IMR-90 (cell line): Measurements from ENCODE around the gene CDC25B. TPM values are rescaled to one million over a fixed set of nuclear protein-coding genes. Genes with fewer than 3 reads are reported as not detected.

Experiments
- ATAC-seq: fragments of 200-7000 bp; cut with Tn5 transposase; 2 replicates; pipeline ENCODE4 v1.9.1; 2020; ENCODE audit warnings: low read depth, mild to moderate bottlenecking, moderate library complexity
- BruUV-seq: library from RNA; stranded (reverse); fragments of 400-500 nt; replicated peaks from 2 replicates; lab custom pipeline; 2021; lab: Mats Ljungman, UMichigan
- CTCF ChIA-PET: fragments of 300-600 bp; formaldehyde crosslinking; extraction: SDS; loops from one replicate; lab custom pipeline; 2021; ENCODE audit warnings: antibody characterized with exemption; lab: Yijun Ruan, JAX
- POLR2A ChIA-PET: fragments of 300-600 bp; sonication (Branson Sonifier 250); formaldehyde crosslinking; loops from one replicate; lab custom pipeline; 2022; ENCODE audit warnings: antibody characterized with exemption; ENCODE audit not compliant: unreplicated experiment; lab: Charles Lee
- DNase-seq: peaks from one replicate; pipeline ENCODE4 v3.0.0; 2013
- H2AFZ ChIP-seq: replicated peaks from 2 replicates; pipeline ENCODE3; 2013; ENCODE audit warnings: low read length, mild to moderate bottlenecking; ENCODE audit not compliant: poor library complexity
- H2AK5ac ChIP-seq: 2 replicates; pipeline ENCODE4 v1.6.1; 2013; ENCODE audit warnings: low read depth, low read length, inconsistent platforms
- H2AK9ac ChIP-seq: replicated peaks from 2 replicates; pipeline ENCODE3; 2013; ENCODE audit warnings: mild to moderate bottlenecking, low read depth, low read length, moderate library complexity; ENCODE audit not compliant: poor library complexity
- H2BK120ac ChIP-seq: 2 replicates; pipeline ENCODE4 v1.6.1; 2013; ENCODE audit warnings: low read depth, low read length, inconsistent platforms
- H2BK15ac ChIP-seq: 3 replicates; pipeline ENCODE4 v1.6.1; 2013; ENCODE audit warnings: low read depth, low read length, inconsistent platforms
- H2BK20ac ChIP-seq: 2 replicates; pipeline ENCODE4 v1.6.1; 2013; ENCODE audit warnings: low read depth, mild to moderate bottlenecking, inconsistent platforms, low read length, moderate library complexity
- H2BK5ac ChIP-seq: 2 replicates; pipeline ENCODE4 v1.6.1; 2013; ENCODE audit warnings: mild to moderate bottlenecking, low read depth, low read length, inconsistent platforms; ENCODE audit not compliant: poor library complexity, severe bottlenecking
- H3K14ac ChIP-seq: replicated peaks from 2 replicates; pipeline ENCODE4 v1.6.1; 2013; ENCODE audit warnings: low read depth, low read length, inconsistent platforms
- H3K18ac ChIP-seq: 2 replicates; pipeline ENCODE4 v1.6.1; 2013; ENCODE audit warnings: low read depth, low read length, control low read depth
- H3K23ac ChIP-seq: 2 replicates; pipeline ENCODE4 v1.6.1; 2013; ENCODE audit warnings: low read depth, low read length, inconsistent platforms
- H3K27ac ChIP-seq: 2 replicates; pipeline ENCODE4 v1.5.1; 2013; ENCODE audit warnings: mild to moderate bottlenecking, control low read depth, low read length; ENCODE audit not compliant: insufficient read depth
- H3K27me3 ChIP-seq: 2 replicates; pipeline ENCODE4 v1.6.1; 2013; ENCODE audit warnings: low read length; ENCODE audit not compliant: control insufficient read depth, insufficient read depth
- H3K36me3 ChIP-seq: 2 replicates; pipeline ENCODE4 v1.6.1; 2013; ENCODE audit warnings: low read length, mixed read lengths; ENCODE audit not compliant: control insufficient read depth, insufficient read depth
- H3K4ac ChIP-seq: 2 replicates; pipeline ENCODE4 v1.6.1; 2013; ENCODE audit warnings: low read depth, low read length, inconsistent platforms
- H3K4me1 ChIP-seq: 2 replicates; pipeline ENCODE4 v1.6.1; 2013; ENCODE audit warnings: low read length, mixed read lengths; ENCODE audit not compliant: control insufficient read depth, insufficient read depth
- H3K4me2 ChIP-seq: 2 replicates; pipeline ENCODE4 v1.6.1; 2013; ENCODE audit warnings: low read depth, mild to moderate bottlenecking, control low read depth, low read length, moderate library complexity
- H3K4me3 ChIP-seq: 2 replicates; pipeline ENCODE4 v1.5.1; 2013; ENCODE audit warnings: low read depth, mild to moderate bottlenecking, control low read depth, low read length, moderate library complexity; ENCODE audit not compliant: insufficient read depth
- H3K56ac ChIP-seq: 2 replicates; pipeline ENCODE4 v1.6.1; 2013; ENCODE audit warnings: low read length, inconsistent platforms; ENCODE audit not compliant: insufficient read depth; ENCODE audit errors: extremely low read depth
- H3K79me1 ChIP-seq, 2 experiments: 2 replicates each; pipeline ENCODE4 v1.6.1; 2013; ENCODE audit warnings: low read length in 2 of 2, inconsistent platforms in 1 of 2, low read depth in 1 of 2
- H3K9ac ChIP-seq: 2 replicates; pipeline ENCODE4 v1.6.1; 2013; ENCODE audit warnings: low read depth, low read length, control low read depth
- H3K9me1 ChIP-seq: 2 replicates; pipeline ENCODE4 v1.6.1; 2013; ENCODE audit warnings: low read length, inconsistent platforms; ENCODE audit not compliant: insufficient read depth
- H3K9me3 ChIP-seq: 2 replicates; pipeline ENCODE4 v1.6.1; 2013; ENCODE audit warnings: low read length; ENCODE audit not compliant: control insufficient read depth, insufficient read depth
- H4K20me1 ChIP-seq: 2 replicates; pipeline ENCODE4 v1.6.1; 2013; ENCODE audit warnings: low read length, inconsistent platforms; ENCODE audit not compliant: insufficient read depth
- H4K5ac ChIP-seq: 2 replicates; pipeline ENCODE4 v1.6.1; 2013; ENCODE audit warnings: mild to moderate bottlenecking, low read depth, low read length, control low read depth
- H4K8ac ChIP-seq, 2 experiments: 2 replicates each; pipeline ENCODE4 v1.6.1; 2013; ENCODE audit warnings: low read depth in 2 of 2, low read length in 2 of 2, control low read depth in 1 of 2, inconsistent platforms in 1 of 2
- H4K91ac ChIP-seq: 2 replicates; pipeline ENCODE4 v1.6.1; 2013; ENCODE audit warnings: low read depth, low read length, inconsistent platforms; ENCODE audit not compliant: insufficient read depth
- CTCF ChIP-seq: conservative IDR thresholded peaks from 2 replicates; pipeline ENCODE4 v1.5.1; 2012; ENCODE audit warnings: mild to moderate bottlenecking, low read depth, low read length, improper control_type of control experiment
- WGBS, 2 experiments: methylation state at CpG; one replicate each; pipeline versions ENCODE4 v1.1.5 to v1.1.7; 2013; ENCODE audit warnings: missing lambda C conversion rate in 2 of 2; ENCODE audit not compliant: insufficient read length in 1 of 2; ENCODE audit errors: extremely low coverage in 2 of 2; 5-methylcytosine and 5-hydroxymethylcytosine counted together
- dilution Hi-C: fragments of 300-500 bp; cut with HindIII; formaldehyde crosslinking; loops from one replicate; pipeline ENCODE4 v1.14.3; 2018; ENCODE audit warnings: low sequenced_read_pairs; ENCODE audit not compliant: unreplicated experiment
- in situ Hi-C: fragments of 300-500 bp; cut with MboI; formaldehyde crosslinking; loops from 3 replicates; pipeline ENCODE4 v1.14.3; 2019; ENCODE audit warnings: low sequenced_read_pairs, inconsistent platforms, mixed read lengths
- intact Hi-C: fragments of 100-400 bp; cut with micrococcal nuclease; formaldehyde crosslinking; loops from 2 replicates; pipeline ENCODE4 v1.10.0; 2022
- polyA plus RNA-seq, 3 experiments: library from polyadenylated mRNA; depleted of rRNA; stranded (reverse); fragments of >200 nt; gene quantifications; 2 replicates each; pipeline ENCODE4 v1.2.3, GENCODE V29; 2012; ENCODE audit warnings: low replicate concordance in 1 of 3
- total RNA-seq: library from RNA; depleted of rRNA; stranded (reverse); fragments of >200 nt; gene quantifications from 2 replicates; pipeline ENCODE4 v1.2.3, GENCODE V29; 2012

Gene CDC25B
- total and polyA plus RNA-seq, 2 of the 4 experiments (the other 2 are of a cell fraction): 14.5 to 50.5 TPM

- no peak overlapping the region for H2BK5ac ChIP-seq
- H2BK15ac ChIP-seq: no peak overlapping the region
- H3K23ac ChIP-seq: no peak overlapping the region
- ChIA-PET CTCF (no interaction called here), POLR2A (no interaction called here)
- no peak overlapping the region for H3K27ac ChIP-seq
- no peak for TF ChIP-seq CTCF
- no peak overlapping the region for H3K14ac ChIP-seq
- no peak overlapping the region for H3K4me2 ChIP-seq
- no peaks in the 10 kb centered on the region for H4K20me1 ChIP-seq
- H4K8ac ChIP-seq: no peak overlapping the region; a peak in 1 of 4 replicates
- H2AFZ ChIP-seq: no peak overlapping the region
- WGBS, 2 experiments: 91% methylated on average over 7 of the region's 14 CpGs; no CpG with 5 or more reads in 1 of the 2 experiments
- H2BK120ac ChIP-seq: no peak overlapping the region
- no peak overlapping the region for H3K18ac ChIP-seq
- H3K79me1 ChIP-seq: peaks cover 14 to 37% of the 10 kb centered on the region in 2 experiments; a peak in 3 of 4 replicates
- no peak overlapping the region for H3K56ac ChIP-seq
- H3K4me1 ChIP-seq: peaks cover 8% of the 10 kb centered on the region; the same call in 1 of the 2 replicates
- H2AK5ac ChIP-seq: no peak overlapping the region
- no TSS peak for BruUV-seq
- 0 out of 2 replicates have a peak, but pooled peaks cover 16% of the 10 kb centered on the region for H3K9me1 ChIP-seq
- H3K4me3 ChIP-seq: no peak overlapping the region
- no peak overlapping the region for H3K9ac ChIP-seq
- dilution Hi-C loops: no loop called here
- no peaks in the 10 kb centered on the region for H3K9me3 ChIP-seq
- H3K27me3 ChIP-seq: no peaks in the 10 kb centered on the region
- no peak overlapping the region for H4K5ac ChIP-seq
- H3K36me3 ChIP-seq: peaks cover 29% of the 10 kb centered on the region
- no peak overlapping the region for H2AK9ac ChIP-seq
- in situ Hi-C loops: no loop called here
- DNase-seq (no peak), ATAC-seq (no peak)
- no peak overlapping the region for H3K4ac ChIP-seq
- no peak overlapping the region for H2BK20ac ChIP-seq
- H4K91ac ChIP-seq: no peak overlapping the region
- intact Hi-C loops: no loop called here
Measured at GRCh38 chr20:3821996-3822395, 25.9 kb downstream of the CDC25B start.
